ENCODE data around the gene FAM53B.

FAM53B gene

DNA sequence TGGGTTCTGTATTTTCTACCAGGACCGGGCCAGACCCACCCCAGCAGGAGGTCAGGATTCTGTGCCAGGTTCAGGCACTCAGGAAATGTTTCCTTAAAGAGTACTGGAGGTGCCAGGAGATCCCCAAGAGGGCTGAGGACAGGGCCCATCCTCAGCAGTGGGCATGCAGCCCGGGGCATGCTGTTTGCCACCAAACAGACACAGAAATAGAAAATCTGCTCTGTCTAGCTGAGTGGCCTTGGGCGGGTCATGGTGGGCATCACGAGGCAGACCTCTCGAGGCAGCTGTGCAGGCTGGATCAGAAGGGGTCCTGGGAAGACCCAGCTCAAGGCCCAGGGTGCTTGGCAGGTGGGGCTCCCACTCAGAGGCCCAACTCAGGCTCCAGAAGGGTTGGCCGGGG lies 105.0 kb downstream of the FAM53B start:
- Histone ChIP-seq H3K36me3 (replicated peaks; ENCODE audit: insufficient read depth, low read length) (no peaks in the 10 kb centered on the region), H3K9me3 (replicated peaks; ENCODE audit: insufficient read depth, low read length) (no peaks in the 10 kb centered on the region), H3K27ac (ENCODE audit: low read length) (no peak overlapping the region), H3K4me1 (ENCODE audit: low read length) (no peaks in the 10 kb centered on the region), H3K79me2 (ENCODE audit: low read length) (peaks cover 47% of the 10 kb centered on the region), H2AFZ (ENCODE audit: low read length) (no peak overlapping the region), H3K4me3 (ENCODE audit: low read length) (no peak overlapping the region), H3K9me2 (replicated peaks; ENCODE audit: insufficient read depth, low read length) (no peaks in the 10 kb centered on the region), H3K4me2 (ENCODE audit: low read depth, low read length) (no peak overlapping the region), H4K20me1 (ENCODE audit: insufficient read depth, low read length) (no peaks in the 10 kb centered on the region), H3K27me3 (replicated peaks; ENCODE audit: insufficient read depth, low read length) (no peaks in the 10 kb centered on the region), H3F3A (ENCODE audit: insufficient read depth, low read length) (no peaks in the 10 kb centered on the region), H3K9ac (ENCODE audit: low read length) (no peak overlapping the region)
- no peak for DNase-seq
- TF ChIP-seq EZH2phosphoT487 (IDR thresholded peaks at IDR 0.05; ENCODE audit: low read length), result no peak
- no peak for TF ChIP-seq EZH2 (optimal IDR thresholded peaks at IDR 0.05; ENCODE audit: low read depth, low read length)
- TF ChIP-seq CTCF (IDR thresholded peaks at IDR 0.05; ENCODE audit: low read length), result no peak

DNA sequence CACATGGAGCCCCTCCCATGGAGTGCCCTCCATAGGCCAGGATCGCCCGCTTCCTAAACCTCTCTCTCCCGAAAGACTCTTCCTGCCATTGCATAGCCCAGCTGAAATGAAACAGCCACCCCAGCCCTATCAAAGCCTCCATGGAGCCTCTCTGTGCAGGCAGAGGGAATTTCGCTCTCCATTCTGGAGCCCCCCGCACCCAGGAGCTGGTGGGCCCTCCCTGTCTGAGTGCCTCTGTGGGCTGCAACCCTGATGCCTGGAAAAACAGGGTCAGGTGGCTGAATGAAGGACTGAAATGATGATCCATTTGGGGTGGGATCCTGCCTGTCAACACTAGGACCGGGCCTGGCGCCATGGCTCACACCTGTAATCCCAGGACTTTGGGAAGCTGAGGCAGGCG lies 106.4 kb downstream of the FAM53B start:
- H3K27me3 ChIP-seq (replicated peaks; ENCODE audit: insufficient read depth, low read length), result no peaks in the 10 kb centered on the region
- no peaks in the 10 kb centered on the region for H3K36me3 ChIP-seq (replicated peaks; ENCODE audit: insufficient read depth, low read length)
- no peaks in the 10 kb centered on the region for H3K4me1 ChIP-seq (ENCODE audit: low read length)
- no peaks in the 10 kb centered on the region for H3F3A ChIP-seq (ENCODE audit: insufficient read depth, low read length)
- TF ChIP-seq EZH2 (optimal IDR thresholded peaks at IDR 0.05; ENCODE audit: low read depth, low read length) (no peak), CTCF (IDR thresholded peaks at IDR 0.05; ENCODE audit: low read length) (no peak), EZH2phosphoT487 (IDR thresholded peaks at IDR 0.05; ENCODE audit: low read length) (no peak)
- H3K9me3 ChIP-seq (replicated peaks; ENCODE audit: insufficient read depth, low read length), result no peaks in the 10 kb centered on the region
- H3K4me2 ChIP-seq (ENCODE audit: low read depth, low read length), result no peak overlapping the region
- no peaks in the 10 kb centered on the region for H3K9me2 ChIP-seq (replicated peaks; ENCODE audit: insufficient read depth, low read length)
- no peak overlapping the region for H3K9ac ChIP-seq (ENCODE audit: low read length)
- peaks cover 50% of the 10 kb centered on the region for H3K79me2 ChIP-seq (ENCODE audit: low read length)
- H4K20me1 ChIP-seq (ENCODE audit: insufficient read depth, low read length), result no peaks in the 10 kb centered on the region
- no peak for DNase-seq
- no peak overlapping the region for H3K4me3 ChIP-seq (ENCODE audit: low read length)
- no peak overlapping the region for H2AFZ ChIP-seq (ENCODE audit: low read length)
- H3K27ac ChIP-seq (ENCODE audit: low read length), result no peak overlapping the region

DNA sequence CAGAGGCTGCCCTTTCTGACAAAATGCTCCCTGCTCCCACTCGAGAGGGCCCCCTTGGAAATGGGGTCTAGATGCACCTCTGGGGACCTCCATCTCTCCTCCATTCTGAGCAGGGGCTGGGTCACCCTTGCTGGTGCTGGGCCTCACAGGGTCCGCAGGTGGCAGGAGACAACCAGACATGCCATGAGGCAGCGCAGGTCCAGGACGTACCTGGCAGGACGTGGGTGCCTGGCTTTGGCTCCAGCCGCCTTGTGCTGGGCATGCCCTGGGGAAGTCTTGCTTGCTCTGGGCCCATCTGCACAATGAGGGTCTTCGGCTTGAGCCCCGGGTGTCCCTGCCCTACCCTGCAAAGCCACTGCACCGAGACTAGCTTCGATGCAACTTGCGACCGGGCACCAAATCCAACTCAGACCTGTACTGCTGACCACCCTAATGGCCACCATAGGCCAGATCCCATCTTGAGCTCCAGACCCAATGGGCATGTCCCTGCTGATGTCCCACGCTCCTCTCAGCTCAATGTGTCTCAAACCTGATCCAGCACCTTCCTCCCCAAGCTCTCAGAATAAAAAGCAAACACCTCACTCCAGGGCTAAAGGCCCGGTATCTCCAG lies 107.0 kb downstream of the FAM53B start:
- H3F3A ChIP-seq (ENCODE audit: insufficient read depth, low read length), result no peaks in the 10 kb centered on the region
- DNase-seq, result no peak
- no peaks in the 10 kb centered on the region for H4K20me1 ChIP-seq (ENCODE audit: insufficient read depth, low read length)
- no peak overlapping the region for H2AFZ ChIP-seq (ENCODE audit: low read length)
- H3K9me3 ChIP-seq (replicated peaks; ENCODE audit: insufficient read depth, low read length), result no peaks in the 10 kb centered on the region
- H3K36me3 ChIP-seq (replicated peaks; ENCODE audit: insufficient read depth, low read length), result no peaks in the 10 kb centered on the region
- H3K9ac ChIP-seq (ENCODE audit: low read length), result no peak overlapping the region
- H3K9me2 ChIP-seq (replicated peaks; ENCODE audit: insufficient read depth, low read length), result no peaks in the 10 kb centered on the region
- TF ChIP-seq CTCF (IDR thresholded peaks at IDR 0.05; ENCODE audit: low read length) (no peak), EZH2 (optimal IDR thresholded peaks at IDR 0.05; ENCODE audit: low read depth, low read length) (no peak)
- H3K4me2 ChIP-seq (ENCODE audit: low read depth, low read length), result no peak overlapping the region
- no peak overlapping the region for H3K27ac ChIP-seq (ENCODE audit: low read length)
- H3K27me3 ChIP-seq (replicated peaks; ENCODE audit: insufficient read depth, low read length), result no peaks in the 10 kb centered on the region
- H3K4me3 ChIP-seq (ENCODE audit: low read length), result no peak overlapping the region
- peaks cover 49% of the 10 kb centered on the region for H3K79me2 ChIP-seq (ENCODE audit: low read length)
- no peaks in the 10 kb centered on the region for H3K4me1 ChIP-seq (ENCODE audit: low read length)

All from MM.1S (cell line).